Measurements from ENCODE around the gene SCYGR6.

The SCYGR6 gene

GRCh38 chr2:227710986-227711385, 13.6 kb downstream of the SCYGR6 start:
- no peak for DNase-seq

DNA sequence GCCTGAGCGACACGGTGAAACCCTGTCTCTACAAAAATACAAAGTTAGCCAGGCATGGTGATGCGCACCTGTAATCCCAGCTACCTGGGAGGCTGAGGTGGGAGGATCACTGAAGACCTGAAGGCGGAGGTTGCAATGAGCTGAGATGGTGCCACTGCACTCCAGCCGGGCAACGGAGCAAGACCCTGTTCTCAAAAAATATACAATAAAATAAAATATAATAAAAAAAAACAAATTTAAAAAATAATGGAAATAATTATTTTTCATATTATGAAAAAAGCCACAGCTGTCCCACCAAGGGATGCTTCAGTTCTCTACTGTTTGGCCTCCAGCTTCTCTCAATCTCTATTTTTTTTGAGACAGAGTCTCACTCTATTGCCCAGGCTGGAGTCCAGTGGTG, 17.2 kb downstream of the SCYGR6 start:
- no peak for DNase-seq

DNA sequence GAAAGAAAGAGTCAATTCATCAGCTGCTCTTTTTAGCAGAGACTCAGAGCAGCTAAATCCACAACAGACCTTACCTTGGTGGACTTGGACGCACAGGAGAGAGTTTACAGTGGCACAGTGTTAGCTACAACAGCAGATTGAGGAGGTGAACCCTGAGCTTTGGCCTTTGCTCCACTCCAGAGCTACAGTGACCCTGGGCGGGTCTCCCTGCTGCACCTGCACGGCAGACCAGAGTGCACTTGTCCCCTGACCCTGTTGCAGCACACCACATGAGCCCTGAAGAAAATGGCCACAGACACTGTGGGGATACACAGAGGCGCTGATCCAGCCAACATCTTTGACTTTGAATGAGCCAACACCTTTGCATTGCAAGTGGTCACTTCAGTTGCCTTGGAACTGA, 17.7 kb downstream of the SCYGR6 start:
- DNase-seq, result no peak

DNA sequence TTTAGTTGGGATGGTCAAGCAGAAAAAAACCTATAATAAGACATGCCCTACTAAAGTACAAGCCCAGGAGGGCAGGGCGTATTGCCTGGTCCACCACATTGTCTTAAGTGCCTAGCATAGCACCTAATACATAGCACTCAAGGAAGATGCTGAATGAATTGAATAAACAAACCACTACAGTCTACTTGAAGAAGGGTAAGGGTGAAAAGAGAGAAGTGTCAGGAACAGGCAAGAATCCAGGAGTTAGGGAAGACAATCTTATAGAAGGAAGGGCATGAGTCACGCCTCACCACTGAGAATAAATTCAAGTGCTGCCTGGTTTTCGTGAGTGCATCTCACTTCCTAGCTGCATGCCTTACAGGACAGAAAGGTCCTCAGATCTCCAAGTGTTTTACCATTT, 20.6 kb downstream of the SCYGR6 start:
- DNase-seq, result no peak

GRCh38 chr2:227703280-227703732, 21.3 kb downstream of the SCYGR6 start:
- no peak for DNase-seq

GRCh38 chr2:227701556-227701955, 23.0 kb downstream of the SCYGR6 start:
- DNase-seq, result no peak

GRCh38 chr2:227696990-227697679, 27.4 kb downstream of the SCYGR6 start:
- no peak for DNase-seq

GRCh38 chr2:227687189-227687588, 37.4 kb downstream of the SCYGR6 start:
- no peak for DNase-seq

DNA sequence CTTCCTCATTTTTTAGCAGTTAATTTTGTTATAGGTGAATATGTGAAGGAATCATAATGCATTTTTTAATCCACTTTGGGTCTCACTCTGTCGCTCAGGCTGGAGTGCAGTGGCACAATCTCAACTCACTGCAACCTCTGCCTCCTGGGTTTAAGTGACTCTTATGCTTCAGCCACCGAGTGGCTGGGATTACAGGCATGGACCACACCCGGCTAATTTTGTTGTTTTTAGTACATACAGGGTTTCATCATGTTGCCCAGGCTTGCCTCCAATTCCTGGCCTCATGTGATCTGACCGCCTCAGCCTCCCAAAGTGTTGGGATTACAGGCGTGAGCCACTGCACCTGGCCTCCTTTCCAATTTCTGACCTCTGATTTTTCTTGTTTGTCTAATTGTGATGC, 40.3 kb downstream of the SCYGR6 start:
- no peak for DNase-seq

DNA sequence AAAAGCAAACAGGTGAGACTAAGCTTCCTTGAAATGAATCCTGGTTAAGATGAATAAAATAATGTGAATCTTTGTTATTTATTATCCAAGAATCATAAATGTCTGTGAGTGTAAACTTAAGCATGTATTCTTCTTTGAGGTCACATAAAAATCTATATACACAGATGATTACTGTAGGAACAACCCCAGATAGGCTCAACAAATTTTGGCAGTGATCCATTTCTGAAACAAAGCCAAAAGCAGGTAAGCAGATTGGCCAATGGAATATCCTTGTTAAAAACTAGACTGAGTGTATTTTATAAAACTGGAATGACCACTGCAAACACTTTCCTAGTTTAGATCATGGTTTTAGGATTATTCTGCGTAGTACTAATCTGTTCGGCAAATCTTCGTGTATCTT, 46.6 kb downstream of the SCYGR6 start:
- no peak for DNase-seq

GRCh38 chr2:227674485-227674884, 50.1 kb downstream of the SCYGR6 start:
- no peak for DNase-seq
